Activated T-helper 1 cell treated with Interleukin-2 at 50 U/mL for 16 hours (primary cell): ENCODE results near the gene PARVA.

Experiments
- DNase-seq: peaks from one replicate; pipeline ENCODE4 v3.0.0-alpha.2; 2020; ENCODE audit warnings: low read depth

The PARVA gene

DNA sequence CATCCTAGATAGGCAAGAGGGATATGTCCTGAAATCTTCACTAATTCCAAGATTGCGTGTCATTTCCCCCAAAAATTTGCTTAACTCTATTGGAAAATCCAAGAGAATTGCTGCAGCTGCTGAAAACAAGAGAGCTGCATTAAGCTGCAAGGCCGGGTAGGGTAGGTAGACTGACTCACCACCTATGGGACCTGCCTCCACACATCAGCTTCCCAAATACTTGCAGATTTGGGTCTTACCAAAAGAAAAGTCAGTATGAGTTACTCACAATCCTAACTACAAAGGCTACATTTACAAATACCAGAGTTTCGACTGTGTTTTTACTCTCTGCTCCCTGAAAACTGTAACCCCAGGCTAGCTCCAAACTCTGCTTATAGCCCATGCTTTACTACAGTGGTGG is 154.3 kb downstream of the PARVA start:
- DNase-seq: no peak

DNA sequence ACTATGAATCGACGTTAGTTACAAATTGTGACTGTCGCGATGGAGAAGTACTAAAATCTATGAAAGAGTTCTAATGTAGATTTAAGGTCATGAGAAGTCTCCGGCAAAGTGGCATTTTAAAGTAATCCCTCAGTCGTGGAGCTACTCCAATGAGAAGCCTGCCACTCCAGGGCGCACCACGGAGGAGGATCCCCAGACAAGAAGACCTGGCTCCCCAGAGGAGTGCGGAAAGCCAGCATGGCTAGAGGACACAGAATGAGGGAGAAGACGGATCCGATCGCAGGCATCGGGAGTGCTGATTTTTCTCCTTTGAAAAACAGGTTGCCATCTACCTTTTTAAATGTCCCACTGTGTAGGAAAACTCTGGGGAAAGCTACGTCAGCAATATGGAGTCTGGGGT is 155.2 kb downstream of the PARVA start:
- no peak for DNase-seq

DNA sequence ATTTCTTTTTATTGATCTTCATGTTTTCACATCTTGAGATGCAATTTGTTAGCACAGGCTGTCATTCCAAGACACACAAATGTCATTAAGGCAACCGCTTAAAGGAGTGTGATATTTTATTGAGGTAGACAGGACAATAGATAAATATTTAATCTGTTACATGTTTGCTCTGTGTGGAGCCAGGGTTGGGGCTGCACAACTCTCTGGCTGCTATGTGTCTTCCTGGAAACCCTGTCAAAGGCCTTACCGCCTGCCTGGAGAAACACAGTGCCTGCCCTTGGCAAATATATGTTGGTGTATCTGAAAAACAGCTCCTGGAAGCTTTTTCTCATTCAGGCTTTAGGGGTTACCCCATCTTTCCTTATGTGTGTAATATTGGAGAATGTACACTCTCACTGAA is 157.2 kb downstream of the PARVA start:
- no peak for DNase-seq

DNA sequence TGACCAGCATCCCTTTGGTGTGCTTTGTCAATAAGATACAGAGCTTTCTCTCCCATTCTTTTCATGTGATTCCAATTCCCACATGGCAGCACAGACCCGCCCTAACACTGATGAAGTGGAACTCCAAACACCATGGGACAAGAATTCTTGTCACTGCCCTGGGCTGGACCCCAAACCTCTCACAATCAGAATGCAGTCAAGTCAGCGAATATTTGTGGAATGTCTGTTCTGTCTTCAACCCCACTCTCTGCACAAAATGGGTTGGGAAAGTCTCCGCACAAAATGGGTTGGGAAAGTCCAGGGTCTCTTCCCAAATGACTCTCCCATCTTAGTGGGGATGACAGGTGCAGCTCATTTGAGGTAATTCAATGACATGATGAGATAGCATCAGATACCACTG is 157.9 kb downstream of the PARVA start:
- no peak for DNase-seq

DNA sequence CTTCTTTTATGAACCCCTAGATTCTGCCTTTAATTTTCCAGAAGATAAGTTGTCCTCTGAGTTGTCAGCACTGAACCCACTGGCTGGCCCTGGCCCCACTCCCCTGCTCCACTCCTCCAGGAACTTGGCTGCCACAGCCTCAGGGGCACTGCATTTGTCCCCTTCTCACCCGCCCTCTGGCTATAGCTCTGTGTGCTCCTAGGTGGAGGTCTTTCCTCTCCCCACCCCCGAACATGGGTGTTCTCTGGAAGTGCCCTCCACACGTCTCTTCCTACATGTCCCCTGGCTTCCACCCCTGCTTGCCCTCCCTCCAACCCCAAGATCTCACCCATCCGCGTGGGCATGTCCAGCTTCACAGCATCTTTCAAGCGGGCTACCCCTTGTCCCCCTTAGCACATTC is 159.2 kb downstream of the PARVA start:
- DNase-seq: no peak

DNA sequence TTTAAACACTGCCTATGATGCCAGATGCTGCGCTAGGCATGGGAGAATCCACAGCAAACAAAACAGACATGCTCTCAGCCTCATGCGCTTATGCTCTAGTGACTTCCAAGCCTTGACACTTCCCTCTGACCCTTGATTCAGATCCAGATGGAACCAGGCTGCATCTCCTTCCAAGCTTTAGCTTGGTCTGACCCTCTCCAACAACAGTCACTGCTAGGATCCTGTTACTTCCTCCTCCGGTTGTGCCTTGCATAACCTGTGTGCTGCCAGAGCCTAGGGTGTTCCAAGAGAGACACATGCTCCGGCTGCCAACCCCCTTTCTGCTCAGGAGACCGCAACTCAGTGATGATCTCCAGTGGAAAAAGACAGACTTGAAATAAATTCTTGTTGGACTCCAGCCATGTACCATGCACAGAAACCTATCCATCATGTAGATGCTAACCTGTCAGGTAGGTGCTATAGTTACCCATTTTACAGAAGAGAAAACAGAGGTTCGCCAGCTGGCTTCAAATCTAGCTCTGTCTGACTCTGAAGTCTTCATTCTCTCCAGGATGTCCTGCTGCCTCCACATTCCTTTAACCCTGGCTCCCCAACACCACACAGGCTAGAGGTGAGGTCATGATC is 160.5 kb downstream of the PARVA start:
- DNase-seq: no peak

DNA sequence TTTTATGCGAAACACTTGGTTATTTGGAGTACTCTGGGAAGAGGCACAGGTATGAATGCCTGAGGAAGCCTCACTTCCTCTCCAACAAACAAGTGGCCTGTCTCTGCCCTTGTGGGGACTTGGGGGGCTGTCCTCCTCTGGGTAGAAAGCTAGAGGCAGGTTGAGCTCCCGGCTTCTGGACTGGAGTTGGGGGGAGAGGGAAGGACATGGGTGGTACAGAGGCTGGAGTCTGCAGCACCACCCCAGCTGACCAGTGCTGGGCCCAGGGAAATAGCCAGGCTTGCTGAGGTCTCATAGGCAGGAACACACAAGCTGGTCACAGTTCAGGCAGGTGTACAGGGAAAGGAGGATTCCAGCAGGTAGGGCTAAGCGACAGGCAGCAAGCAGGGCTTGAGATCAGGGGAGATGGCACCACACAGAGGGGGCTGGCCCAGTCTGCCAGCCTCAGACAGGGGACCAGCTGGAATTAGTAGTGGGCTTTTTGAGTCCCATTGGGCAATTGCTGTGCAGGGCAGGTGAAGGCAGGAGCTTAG is 161.6 kb downstream of the PARVA start:
- no peak for DNase-seq

DNA sequence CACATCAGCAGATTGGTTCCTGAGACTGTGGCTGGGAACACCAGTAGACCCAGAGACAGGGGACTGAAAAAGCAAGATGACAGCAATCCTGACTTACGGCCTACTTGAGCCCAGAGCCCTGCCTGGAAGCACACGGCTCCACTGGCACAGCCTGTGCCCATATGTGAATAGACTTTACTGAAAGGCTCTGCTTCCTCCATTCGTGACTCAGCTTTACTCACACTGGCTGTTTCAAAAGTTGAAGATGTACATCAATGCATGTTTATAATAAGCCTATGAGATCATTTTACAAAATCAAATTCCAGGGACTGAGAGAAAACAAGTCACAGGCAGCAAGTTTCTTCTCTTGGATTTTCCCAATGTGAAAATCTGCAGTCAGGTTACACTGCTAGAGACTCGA is 162.2 kb downstream of the PARVA start:
- DNase-seq: no peak

DNA sequence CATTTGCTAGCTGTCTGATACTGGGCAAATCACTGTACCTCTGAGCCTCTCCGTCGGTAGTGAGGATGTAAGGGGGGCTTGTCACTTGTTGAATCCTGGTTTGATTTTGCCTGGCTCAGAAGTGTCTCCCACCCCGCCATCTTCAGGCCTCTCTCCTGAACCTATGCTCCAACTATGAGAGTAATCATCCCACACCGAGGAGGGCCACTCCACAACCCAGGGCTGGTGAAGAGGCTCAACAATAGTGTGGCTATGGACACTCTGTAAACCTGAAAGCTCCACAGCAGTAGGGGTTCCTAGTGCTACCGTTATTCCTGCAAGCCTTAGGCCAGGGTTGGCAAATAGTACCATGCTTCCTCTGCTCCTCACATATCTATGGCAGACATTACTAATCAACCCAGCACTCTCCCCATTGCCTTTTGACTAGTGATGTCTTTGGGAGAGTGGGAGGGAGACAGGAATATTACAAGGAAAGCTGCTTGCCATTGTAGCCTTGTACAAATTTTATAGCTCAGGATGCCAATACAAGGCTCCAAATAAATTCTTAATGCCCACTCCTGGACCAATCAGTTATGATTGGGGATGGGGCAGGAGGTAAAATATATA is 162.8 kb downstream of the PARVA start:
- DNase-seq: no peak

DNA sequence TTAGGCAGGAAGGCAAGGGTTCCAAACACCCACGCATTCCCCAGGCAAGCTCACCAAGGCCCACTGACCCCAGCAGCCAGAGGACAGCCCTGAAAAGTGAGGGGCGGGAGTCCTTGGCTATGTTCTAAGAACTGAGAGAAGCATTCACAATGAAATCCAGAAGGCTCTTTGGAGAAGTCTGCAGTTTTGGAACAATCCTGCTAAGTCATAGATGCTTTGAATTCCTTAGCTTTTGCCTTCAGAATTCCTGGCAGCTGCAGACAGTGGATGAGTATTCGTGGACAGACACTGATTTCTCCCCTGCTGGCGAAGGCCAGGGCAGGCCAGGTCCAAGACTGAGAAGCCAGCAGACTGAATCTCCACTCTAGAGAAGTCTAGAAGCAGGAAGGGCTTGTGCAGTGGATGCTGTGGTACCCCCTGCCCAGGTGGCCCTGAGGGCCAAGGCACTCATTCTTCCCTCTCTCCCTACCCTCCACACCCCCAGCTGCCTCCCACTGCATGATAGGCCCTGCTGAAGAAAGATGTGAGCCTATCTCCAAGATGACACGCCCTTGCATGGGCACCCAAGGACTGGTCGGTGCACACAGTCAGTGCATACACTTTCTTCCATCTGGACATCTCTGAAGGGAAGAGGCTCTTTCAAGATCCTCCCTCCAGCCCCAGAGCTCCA is 163.7 kb downstream of the PARVA start:
- DNase-seq: no peak

DNA sequence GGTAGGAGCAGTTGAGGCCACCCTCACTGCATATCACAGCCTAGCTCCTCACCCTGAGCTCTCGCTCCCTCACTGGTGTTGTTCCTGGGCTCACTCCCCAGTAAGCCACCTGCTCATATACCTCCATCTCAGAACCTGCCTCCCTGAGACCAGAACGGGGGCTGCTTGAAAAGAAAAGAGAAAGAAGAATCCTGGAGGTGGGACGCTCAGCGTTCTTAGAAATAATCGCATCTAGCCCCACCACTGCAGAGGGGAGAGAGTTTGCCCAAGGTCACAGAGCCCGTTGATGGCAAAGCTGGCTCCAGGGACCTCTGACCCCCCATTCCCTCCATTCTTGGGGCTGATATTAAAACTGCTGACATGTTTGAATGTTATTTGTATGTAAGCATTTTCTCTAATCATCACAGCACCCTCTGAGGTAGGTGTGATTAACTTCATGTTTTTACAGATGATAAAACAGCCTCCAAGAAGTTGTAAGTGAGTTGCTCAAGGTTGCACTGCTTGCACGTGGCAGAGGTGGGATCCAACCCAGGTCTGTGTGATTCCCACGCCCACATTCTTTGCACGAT is 164.3 kb downstream of the PARVA start:
- DNase-seq: no peak

DNA sequence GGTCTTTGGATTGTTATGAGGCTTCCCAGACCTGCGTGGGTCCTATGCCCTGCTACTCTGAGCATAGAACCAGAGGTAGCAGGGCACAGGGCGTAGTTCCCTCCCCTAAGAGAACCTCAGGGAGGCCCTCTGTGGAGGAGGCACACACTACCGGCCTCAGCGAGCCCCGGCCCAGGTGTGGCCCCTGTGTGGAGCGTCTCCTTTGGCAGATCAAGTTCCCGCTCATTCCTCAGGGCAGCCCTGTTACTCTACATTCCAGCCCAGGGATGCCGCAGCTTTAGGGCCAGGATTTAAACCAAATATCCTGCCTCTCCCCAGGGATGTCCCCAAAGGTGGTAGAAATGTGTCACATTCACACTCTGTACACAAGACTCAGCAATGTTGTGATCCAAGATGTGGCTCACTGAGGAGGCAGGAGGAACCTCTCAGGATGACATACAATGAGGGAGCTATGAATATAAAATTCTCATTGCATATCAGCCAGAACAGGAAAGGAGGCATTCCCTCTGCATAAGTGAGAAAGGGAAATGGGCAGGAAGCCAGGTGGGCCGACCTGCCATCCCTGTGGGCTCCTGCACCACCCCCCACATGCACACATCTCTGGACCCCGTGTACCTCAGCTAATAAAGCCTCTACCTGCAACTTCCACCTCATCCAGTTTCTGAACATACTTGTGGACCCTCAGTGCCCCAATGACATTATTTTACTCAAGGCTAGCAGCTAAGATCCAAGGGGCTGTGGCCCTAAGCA is 165.0 kb downstream of the PARVA start:
- DNase-seq: no peak

DNA sequence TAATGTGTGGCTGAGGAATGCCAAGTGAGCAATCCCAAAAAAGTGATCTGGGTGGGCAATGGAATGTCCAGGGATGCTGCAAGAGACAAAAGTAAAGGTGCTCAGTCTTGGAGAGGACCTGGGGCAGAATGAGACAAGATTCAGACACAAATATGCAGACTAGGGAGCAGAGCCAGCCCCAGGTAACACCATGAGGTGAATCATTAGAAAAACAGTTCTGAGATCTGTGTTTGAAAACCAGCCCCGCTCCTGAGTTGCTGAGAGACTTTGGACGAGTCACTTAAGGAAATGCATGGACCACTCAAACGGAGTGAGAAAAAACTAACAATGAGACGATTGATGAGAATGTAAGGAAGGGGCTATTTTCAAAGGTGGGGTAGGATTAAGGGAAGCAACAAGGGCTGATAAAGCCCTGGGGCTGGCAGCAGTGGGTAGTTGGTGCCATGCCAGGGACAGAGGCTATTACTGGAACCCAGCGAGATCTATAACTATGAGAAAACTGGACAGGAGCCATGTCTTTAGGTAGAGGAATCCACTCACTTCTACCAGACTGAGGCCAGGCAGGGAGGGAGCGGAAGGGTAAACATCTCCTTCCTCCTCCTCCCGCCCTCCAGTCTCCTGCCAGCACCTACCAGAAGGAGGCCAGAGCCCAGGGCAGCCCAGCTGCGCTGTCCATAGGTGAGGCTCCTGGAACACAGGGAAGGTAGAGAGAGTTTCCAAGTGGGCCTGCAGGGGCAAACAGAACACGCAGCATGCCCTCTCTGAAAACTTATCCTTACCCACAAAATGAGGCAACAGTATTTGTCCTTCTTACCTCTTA is 166.4 kb downstream of the PARVA start:
- DNase-seq: no peak

DNA sequence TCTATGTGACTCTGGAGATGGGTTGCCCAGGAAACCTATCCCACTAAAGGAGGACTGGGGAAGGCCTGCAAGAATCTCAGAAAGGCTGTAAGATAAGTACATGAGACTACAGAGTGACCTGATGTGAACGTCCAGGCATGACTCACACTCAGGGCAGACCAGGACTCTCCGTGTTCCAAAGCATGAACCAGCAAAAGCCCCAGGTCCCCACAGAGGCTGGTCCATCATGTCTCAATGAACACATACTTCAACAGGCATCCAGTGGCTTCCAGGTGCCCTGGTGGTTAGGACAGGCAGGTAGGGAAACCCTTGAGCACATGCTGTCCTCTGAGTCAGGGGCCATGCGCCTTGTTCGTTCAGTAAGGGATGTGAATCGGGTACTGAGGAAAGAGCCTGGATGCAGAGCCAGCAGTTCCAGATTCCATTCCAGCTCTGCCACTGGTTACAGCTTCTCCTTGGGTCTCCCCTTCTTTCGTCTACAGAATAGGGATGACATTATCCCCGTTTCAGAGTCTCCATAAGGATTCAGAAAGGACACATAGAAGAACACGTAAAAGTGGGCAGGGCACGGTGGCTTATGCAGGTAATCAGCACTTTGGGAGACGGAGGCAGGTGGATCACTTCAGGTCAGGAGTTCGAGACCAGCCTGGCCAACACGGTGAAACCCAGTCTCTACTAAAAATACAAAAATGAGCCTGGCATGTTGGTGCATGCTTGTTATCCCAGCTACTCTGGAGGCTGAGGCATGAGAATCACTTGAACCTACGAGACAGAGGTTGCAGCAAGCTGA is 167.8 kb downstream of the PARVA start:
- no peak for DNase-seq

DNA sequence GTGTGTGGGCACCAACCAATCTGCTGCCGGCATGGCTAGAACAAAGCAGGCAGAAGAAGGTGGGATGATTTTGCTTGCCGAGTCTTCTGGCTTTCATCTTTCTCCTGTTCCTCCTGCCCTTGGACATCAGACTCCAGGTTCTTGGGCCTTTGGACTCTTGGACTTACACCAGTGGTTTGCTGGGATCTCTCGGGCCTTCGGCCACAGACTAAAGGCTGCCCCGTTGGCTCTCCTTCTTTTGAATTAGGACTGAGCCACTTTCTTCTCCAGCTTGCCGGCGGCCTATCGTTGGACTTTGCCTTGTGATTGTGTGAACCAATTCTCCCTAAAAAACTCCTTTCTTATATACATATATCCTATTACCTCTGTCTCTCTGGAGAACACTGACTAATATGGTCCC is 168.8 kb downstream of the PARVA start:
- no peak for DNase-seq

DNA sequence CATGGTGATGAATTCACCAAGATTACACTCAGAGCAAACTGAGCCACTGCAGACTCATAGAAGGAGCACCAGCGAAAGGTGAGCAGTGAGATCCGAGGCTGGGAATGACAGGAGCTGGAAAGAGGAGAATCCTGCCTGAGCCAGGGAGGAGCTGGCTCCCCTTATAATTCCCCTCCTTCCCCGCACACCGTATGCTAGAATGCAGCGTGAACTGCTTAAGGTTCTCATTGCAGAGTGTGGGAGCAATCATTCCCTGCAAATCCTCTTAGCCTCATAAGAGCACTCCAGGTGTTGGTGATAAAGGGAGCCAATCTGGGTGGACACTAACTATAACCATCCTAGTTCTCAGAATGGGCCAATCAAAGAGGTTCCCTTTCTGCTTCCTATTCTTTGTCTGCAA is 169.3 kb downstream of the PARVA start:
- DNase-seq: no peak

DNA sequence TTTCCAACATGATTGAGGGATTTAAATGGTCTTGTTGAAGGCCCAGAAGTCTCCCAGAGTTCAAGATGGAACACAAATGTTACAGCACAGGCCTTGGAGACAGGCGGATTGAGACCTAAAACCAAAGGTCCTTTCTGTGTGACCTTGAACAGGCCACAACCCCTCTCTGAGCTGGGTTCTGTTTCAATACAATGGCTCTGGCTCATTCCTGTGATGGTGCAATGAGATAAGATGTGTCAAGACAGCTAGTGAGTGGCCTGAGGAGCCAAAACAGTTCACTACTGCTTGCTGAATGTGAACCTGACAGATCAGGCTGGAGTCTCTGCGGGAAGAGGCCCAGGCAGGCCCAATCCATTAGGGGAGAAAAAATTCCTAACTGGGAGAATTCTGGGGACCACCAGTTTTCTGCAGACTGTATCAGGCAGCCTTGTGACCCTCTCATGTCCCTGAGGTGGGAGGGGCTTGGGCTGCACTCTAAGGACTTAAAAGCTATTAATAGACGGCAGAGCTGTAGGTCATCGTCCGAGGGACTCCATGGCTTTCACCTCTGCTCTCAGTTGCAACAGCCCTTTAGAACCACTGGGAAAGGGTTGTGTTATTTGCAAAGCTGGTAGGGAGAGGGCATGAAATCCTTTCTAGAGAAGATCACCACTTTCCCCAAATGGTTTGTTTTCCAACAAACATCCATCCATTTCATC is 170.7 kb downstream of the PARVA start:
- DNase-seq: no peak

DNA sequence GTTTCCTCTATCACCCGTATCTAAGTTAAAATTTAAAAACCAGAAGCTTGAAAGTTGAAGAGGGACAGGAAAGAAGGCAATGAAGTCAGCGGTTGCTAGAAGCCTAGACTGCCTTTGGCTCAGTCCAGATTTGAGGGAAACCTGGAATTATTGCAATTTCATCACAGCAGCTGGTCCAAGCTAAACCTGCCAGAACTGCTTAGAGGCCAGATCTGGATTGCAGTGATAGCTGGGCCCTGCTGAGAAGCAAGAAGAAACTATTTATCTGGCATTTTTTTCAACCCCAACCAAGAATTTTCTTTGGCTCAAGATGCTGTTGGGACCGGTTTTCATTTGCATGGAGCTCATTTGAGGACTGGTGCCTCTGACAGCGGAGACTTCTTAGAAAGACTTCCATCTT is 175.3 kb downstream of the PARVA start:
- no peak for DNase-seq

DNA sequence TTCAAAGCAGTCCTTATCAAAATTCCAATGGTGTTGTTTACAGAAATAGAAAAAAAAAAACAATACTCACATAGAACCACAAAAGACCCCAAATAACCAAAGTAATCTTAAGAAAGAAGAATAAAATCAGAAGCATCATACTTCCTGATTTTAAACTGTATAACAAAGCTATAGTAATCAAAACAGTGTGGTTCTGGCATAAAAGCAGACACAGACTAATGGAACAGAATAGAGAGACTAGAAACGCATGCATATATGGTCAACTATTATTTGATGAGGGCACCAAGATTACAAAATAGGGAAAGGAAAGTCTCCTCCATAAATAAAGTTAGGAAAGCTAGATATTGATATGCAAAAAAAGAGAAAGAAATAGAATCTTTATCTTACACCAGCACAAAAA is 176.8 kb downstream of the PARVA start:
- no peak for DNase-seq

DNA sequence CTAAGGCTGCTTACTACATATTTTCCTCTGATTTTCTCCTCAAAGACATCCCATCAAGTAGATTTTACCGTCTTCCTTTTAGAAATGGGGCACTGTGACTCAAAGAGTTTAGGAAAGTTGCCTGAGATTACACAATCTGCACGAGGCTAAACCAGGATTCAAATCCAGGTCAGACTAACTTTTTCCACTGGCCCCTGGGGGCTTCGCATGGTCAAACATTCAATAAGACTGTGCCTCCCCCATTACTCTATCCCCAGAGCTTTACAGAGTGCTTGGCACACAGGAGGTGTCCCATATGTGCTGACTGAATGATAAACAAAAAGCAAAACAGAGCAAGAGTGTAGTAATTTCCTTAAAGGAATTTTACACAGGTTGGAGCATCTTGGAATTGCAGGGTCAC is 178.8 kb downstream of the PARVA start:
- no peak for DNase-seq
